Astrocyte (in vitro differentiated cells and primary cell): Measurements from ENCODE around the gene TIMM22.

Experiments used
- EZH2 ChIP-seq: IDR thresholded peaks from 2 replicates; pipeline ENCODE4 v1.6.1; 2012; ENCODE audit warnings: mild to moderate bottlenecking, low read length, inconsistent platforms; ENCODE audit not compliant: insufficient read depth
- TF ChIP-seq, protein P1 (sequence below): IDR thresholded peaks from 2 replicates; pipeline ENCODE4 v1.5.1; 2011; ENCODE audit warnings: low read depth, mild to moderate bottlenecking, inconsistent platforms, low read length, moderate library complexity; ENCODE audit not compliant: insufficient read depth

DNA sequence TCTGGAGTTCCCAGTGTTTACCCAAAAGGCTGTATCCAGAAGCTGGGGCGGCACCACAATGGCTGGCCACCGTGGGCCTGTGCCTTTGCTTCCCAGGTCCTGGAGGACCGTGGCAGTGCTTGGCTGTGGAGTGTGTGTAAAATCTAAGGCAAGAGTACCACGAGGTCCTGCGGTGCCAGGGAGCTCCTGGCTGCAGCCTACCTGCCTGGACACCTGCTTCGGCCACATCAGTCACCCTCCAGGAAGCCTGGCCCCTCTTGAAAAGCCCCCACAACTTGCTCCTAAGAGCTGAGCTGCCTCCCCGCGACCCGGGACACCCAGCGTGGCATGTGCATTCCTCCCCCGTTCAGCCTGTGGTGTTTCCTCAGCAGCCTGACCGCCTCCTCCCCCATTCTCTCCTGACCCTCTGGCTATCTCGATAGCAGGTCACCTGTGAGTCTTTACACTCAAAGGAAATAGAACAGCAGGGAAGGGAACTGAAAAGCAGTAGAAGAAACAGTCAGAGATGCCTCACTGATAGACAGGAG lies 7.9 kb downstream of the TIMM22 start:
- TF ChIP-seq, protein P1, sequence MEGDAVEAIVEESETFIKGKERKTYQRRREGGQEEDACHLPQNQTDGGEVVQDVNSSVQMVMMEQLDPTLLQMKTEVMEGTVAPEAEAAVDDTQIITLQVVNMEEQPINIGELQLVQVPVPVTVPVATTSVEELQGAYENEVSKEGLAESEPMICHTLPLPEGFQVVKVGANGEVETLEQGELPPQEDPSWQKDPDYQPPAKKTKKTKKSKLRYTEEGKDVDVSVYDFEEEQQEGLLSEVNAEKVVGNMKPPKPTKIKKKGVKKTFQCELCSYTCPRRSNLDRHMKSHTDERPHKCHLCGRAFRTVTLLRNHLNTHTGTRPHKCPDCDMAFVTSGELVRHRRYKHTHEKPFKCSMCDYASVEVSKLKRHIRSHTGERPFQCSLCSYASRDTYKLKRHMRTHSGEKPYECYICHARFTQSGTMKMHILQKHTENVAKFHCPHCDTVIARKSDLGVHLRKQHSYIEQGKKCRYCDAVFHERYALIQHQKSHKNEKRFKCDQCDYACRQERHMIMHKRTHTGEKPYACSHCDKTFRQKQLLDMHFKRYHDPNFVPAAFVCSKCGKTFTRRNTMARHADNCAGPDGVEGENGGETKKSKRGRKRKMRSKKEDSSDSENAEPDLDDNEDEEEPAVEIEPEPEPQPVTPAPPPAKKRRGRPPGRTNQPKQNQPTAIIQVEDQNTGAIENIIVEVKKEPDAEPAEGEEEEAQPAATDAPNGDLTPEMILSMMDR: no peak
- no peak for TF ChIP-seq EZH2
